ENCODE results near the gene GRHPR.

Gene GRHPR

GRCh38 chr9:37480759-37481158 lies 58.3 kb downstream of the GRHPR start:
- TF ChIP-seq CTCF (IDR thresholded peaks at IDR 0.05; ENCODE audit: insufficient read depth, missing control alignments), result peak; percentile 4
- DNase-seq (ENCODE audit: insufficient read length, low spot score) (no peak), FAIRE-seq (no peak)

GRCh38 chr9:37485389-37486255 lies 63.1 kb downstream of the GRHPR start, which contains the start of gene POLR1E:
POLR1E (plus strand) TSS chr9:37485948; CDS start chr9:37486048, 100 bp downstream.
- TF ChIP-seq CTCF (IDR thresholded peaks at IDR 0.05; ENCODE audit: insufficient read depth, missing control alignments), result no peak
- DNase-seq (ENCODE audit: insufficient read length, low spot score), result peak; percentile 96
- FAIRE-seq, result no peak

GRCh38 chr9:37486256-37486615 lies 63.7 kb downstream of the GRHPR start:
- no peak for FAIRE-seq
- DNase-seq (ENCODE audit: insufficient read length, low spot score), result no peak
- no peak for TF ChIP-seq CTCF (IDR thresholded peaks at IDR 0.05; ENCODE audit: insufficient read depth, missing control alignments)
